NCI-H345 (cell line): ENCODE results near the gene AGTR2.
"Not testable (repeated sequence)": the region's sequence is repeated elsewhere in the genome, so short reads cannot be mapped to it uniquely, and the experiment has no call there.

Experiments
- DNase-seq: peaks from one replicate; lab custom pipeline; 2025; lab: John Stamatoyannopoulos, UW

AGTR2 gene, protein sequence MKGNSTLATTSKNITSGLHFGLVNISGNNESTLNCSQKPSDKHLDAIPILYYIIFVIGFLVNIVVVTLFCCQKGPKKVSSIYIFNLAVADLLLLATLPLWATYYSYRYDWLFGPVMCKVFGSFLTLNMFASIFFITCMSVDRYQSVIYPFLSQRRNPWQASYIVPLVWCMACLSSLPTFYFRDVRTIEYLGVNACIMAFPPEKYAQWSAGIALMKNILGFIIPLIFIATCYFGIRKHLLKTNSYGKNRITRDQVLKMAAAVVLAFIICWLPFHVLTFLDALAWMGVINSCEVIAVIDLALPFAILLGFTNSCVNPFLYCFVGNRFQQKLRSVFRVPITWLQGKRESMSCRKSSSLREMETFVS

DNA sequence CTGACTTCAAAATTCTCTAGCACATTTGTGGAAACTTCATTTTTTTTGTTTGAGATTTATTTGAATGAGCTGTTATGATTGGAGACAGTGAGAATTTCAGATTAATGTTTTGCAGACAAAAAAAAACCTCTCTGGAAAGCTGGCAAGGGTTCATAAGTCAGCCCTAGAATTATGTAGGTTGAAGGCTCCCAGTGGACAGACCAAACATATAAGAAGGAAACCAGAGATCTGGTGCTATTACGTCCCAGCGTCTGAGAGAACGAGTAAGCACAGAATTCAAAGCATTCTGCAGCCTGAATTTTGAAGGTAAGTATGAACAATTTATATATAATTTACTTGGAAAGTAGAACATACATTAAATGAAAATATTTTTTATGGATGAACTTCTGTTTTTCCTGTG lies at the start of gene AGTR2:
Gene AGTR2, plus strand, starts transcription at position 234 of the 400 bp plus-strand sequence. CDS start 1,537 bp downstream, outside the sequence.
- no peak for DNase-seq

DNA sequence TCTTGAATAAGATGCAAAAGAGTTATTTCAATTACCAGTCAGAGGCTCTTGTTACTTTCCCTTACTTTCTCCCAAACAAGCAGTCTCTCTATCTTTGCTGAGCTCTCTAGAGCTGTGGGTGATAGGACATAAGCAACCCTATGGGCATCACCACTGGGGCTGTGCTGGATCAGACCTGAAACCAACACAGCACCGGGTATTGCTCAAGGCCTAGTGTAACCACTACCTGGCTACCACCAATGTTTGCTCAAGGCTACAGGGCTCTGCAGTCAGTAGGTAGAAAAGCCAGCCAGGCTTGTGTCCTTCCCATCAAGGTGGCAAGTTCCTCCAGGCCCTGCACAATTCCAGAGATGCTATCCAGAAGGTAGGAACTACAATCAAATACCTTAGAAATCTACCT lies 35.3 kb upstream of the AGTR2 start:
- no peak for DNase-seq

DNA sequence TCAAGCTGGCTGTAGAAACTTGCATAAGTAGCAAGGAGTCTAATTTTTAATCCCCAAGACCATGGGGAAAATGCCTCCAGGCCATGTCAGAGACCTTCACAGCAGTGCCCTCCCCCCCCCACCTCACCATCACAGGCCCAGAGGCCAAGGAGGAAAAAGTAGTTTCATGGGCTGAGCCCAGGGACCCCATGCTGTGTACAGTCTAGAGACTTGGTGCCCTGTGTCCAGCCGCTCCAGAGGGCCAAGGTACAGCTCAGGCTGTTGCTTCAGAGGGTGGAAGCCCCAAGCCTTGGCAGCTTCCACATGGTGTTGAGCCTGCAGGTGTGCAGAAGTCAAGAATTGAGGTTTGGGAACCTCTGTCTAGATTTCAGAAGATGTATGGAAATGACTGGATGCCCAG lies 29.3 kb upstream of the AGTR2 start:
- not testable (repeated sequence) for DNase-seq

DNA sequence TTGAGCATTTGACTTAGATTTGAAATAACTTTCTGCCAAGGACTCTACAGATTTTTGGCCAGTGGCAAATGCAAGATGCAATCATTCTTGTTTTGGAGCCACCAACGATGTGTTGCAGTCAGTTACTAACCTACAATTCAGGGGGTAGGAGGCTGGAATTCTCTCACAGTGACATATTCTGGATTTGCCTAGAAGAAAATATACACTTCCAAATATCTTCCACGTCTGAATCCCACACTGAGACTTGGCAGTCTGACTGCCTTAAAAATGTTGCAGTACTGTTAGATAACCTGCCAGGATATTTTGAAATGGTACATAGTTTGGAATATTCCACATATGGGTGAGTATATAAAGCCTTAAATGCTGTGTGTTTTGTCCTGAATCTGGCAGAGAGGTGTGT lies 27.6 kb upstream of the AGTR2 start:
- DNase-seq, result no peak

DNA sequence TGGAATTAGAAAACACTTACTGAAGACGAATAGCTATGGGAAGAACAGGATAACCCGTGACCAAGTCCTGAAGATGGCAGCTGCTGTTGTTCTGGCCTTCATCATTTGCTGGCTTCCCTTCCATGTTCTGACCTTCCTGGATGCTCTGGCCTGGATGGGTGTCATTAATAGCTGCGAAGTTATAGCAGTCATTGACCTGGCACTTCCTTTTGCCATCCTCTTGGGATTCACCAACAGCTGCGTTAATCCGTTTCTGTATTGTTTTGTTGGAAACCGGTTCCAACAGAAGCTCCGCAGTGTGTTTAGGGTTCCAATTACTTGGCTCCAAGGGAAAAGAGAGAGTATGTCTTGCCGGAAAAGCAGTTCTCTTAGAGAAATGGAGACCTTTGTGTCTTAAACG lies 2.4 kb downstream of the AGTR2 start:
- no peak for DNase-seq

DNA sequence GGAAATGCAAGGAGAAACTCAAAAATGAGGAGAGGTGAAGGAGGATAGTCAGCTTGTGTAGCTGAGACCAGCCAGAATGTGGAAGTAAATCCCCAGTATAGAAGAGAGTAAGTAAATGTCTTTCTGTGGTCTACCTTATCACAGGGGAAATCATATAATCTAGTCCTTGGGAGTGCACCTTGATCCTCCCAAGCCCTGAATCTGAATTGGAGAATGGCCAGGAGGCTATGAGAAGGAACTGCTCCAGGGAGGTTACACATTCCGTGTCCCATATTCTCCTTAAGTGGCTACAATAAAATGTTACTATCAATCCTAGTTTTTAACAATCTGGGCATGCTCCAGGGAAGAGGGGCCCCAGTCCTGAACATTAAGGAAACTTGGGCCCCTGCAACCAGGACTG lies 10.8 kb downstream of the AGTR2 start:
- DNase-seq, result no peak

GRCh38 chrX:116185163-116185562 lies 14.6 kb downstream of the AGTR2 start:
- no peak for DNase-seq

DNA sequence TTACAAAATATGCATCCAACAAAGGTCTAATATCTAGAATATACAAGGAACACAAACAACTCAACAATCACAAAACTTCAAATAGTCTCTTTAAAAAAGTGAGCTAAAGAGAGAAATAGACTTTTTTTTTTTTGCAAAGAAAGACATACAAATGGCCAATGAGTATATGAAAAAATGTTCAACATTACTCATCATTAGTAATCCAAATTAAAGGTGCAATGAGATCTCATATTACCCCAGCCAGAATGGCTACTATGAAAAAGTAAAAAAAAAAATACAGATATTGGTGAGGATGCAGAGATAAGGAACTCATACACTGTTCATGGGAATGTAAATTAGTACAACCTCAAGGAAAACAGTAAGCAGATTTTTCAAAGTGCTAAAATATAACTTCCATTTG lies 24.1 kb downstream of the AGTR2 start:
- DNase-seq, result no peak

DNA sequence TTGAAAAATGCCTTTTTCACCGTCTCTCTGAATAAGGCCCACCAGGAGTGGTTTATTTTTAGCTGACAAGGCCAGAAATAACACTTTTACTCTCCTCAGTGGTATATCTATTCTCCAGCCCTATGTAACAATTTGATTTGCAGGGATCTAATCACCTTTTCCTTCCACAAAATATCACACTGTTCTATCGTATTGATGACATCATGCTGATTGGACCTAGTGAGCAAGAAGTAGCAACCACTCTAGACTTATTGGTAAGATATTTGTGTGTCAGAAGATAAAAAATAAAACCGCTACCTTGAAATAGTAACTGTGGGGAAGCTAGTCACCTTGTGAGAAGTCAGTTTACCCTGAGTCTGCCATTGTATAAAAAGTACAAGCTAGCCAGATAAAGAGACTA lies 27.7 kb downstream of the AGTR2 start:
- no peak for DNase-seq

- no peak for DNase-seq
Observed at GRCh38 chrX:116198810-116199209, 28.3 kb downstream of the AGTR2 start.

- DNase-seq, result peak; percentile 10
Observed at GRCh38 chrX:116204932-116205331, 34.4 kb downstream of the AGTR2 start.

DNA sequence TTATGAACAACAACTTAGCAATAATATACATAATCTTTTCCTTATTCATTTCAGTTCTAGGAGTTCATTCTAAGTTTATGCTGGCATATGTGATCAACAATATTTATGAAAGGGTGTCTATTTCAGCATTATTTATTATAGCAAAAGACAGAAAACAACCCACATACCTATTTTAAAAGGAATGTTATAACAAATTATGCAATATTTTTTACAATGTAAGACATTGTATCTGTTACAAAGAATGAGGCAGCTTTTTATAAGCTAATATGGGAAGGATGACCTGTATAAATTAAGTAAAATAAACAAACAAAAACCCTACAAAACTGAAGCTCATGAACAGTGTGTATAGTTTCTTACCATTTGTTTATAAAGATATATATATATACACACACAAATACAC lies 42.7 kb downstream of the AGTR2 start:
- DNase-seq, result no peak

DNA sequence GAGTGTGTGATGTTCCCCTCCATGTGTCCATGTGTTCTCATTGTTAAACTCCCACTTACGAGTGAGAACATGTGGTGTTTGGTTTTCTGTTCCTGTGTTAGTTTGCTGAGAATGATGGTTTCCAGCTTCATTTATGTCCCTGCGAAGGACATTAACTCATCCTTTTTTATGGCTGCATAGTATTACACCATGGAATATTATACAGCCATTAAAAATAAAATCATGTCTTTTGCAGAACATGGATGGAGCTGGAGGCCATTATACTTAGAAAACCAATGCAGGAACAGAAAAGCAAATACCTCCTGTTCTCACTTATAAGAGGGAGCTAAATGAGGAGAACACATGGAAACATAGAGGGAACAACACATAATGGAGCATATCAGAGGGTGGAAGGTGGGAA lies 46.5 kb downstream of the AGTR2 start:
- not testable (repeated sequence) for DNase-seq
